Osteoblast (primary cell): ENCODE results near the gene GPR107. TPM values are rescaled to one million over a fixed set of nuclear protein-coding genes. Genes with fewer than 3 reads are reported as not detected.

Experiments used
- DNase-seq: peaks from one replicate; pipeline ENCODE4 v3.0.0; 2011; ENCODE audit warnings: low spot score, mixed read lengths; ENCODE audit not compliant: insufficient read length; ENCODE audit errors: missing footprints
- H2AFZ ChIP-seq: 2 replicates; pipeline ENCODE4 v1.6.0; 2011; ENCODE audit warnings: mild to moderate bottlenecking, low read length
- H3K27ac ChIP-seq: 2 replicates; pipeline ENCODE4 v1.5.1; 2011; ENCODE audit warnings: mild to moderate bottlenecking, low read depth, low read length, moderate library complexity
- H3K27me3 ChIP-seq: 2 replicates; pipeline ENCODE4 v1.6.0; 2012; ENCODE audit warnings: mild to moderate bottlenecking, control low read depth, inconsistent platforms, low read length, moderate library complexity; ENCODE audit not compliant: insufficient read depth
- H3K36me3 ChIP-seq: 2 replicates; pipeline ENCODE4 v1.5.1; 2011; ENCODE audit warnings: mild to moderate bottlenecking, low read length, control low read depth, moderate library complexity; ENCODE audit not compliant: insufficient read depth
- H3K4me1 ChIP-seq: 2 replicates; pipeline ENCODE4 v1.5.1; 2011; ENCODE audit warnings: mild to moderate bottlenecking, low read length, control low read depth, moderate library complexity; ENCODE audit not compliant: insufficient read depth
- H3K4me2 ChIP-seq: 2 replicates; pipeline ENCODE4 v1.6.0; 2011; ENCODE audit warnings: mild to moderate bottlenecking, low read length; ENCODE audit not compliant: insufficient read depth
- H3K4me3 ChIP-seq: fragments of 200-600 bp; sonication (generic); 3 replicates; pipeline ENCODE4 v1.5.1; 2012; ENCODE audit warnings: mild to moderate bottlenecking, low read length, inconsistent platforms; ENCODE audit not compliant: insufficient read depth
- H3K79me2 ChIP-seq: 2 replicates; pipeline ENCODE4 v1.6.0; 2012; ENCODE audit warnings: mild to moderate bottlenecking, low read length, control low read depth, inconsistent platforms; ENCODE audit not compliant: insufficient read depth
- H3K9me3 ChIP-seq: 2 replicates; pipeline ENCODE4 v1.5.1; 2011; ENCODE audit warnings: low read depth, low read length, control low read depth
- H4K20me1 ChIP-seq: 2 replicates; pipeline ENCODE4 v1.6.0; 2012; ENCODE audit warnings: mild to moderate bottlenecking, low read length, control low read depth; ENCODE audit not compliant: insufficient read depth
- CTCF ChIP-seq: IDR thresholded peaks from 2 replicates; pipeline ENCODE4 v1.5.1; 2011; ENCODE audit warnings: mild to moderate bottlenecking, low read depth, low read length, moderate library complexity; ENCODE audit errors: extremely low read depth
- total RNA-seq: library from RNA; depleted of rRNA; stranded (reverse); fragments of >200 nt; gene quantifications from 2 replicates; pipeline ENCODE4 v1.2.3, GENCODE V29; 2012

The GPR107 gene
- total RNA-seq, 1 donor, result 25.3 TPM

- H3K4me2 ChIP-seq, result no peak overlapping the region
- DNase-seq, result peak; percentile 29
- peaks cover 9% of the 10 kb centered on the region for H3K4me1 ChIP-seq
- TF ChIP-seq CTCF, result no peak
- H3K36me3 ChIP-seq, result no peaks in the 10 kb centered on the region
- H3K4me3 ChIP-seq, result no peak overlapping the region
- peaks cover under 1% of the 10 kb centered on the region for H4K20me1 ChIP-seq
- no peaks in the 10 kb centered on the region for H3K27me3 ChIP-seq
- no peaks in the 10 kb centered on the region for H3K9me3 ChIP-seq
- no peak overlapping the region for H2AFZ ChIP-seq
- peaks cover 17% of the 10 kb centered on the region for H3K79me2 ChIP-seq
- H3K27ac ChIP-seq, result no peak overlapping the region
Measured at GRCh38 chr9:130049431-130050210, 4.1 kb upstream of the GPR107 start.

DNA sequence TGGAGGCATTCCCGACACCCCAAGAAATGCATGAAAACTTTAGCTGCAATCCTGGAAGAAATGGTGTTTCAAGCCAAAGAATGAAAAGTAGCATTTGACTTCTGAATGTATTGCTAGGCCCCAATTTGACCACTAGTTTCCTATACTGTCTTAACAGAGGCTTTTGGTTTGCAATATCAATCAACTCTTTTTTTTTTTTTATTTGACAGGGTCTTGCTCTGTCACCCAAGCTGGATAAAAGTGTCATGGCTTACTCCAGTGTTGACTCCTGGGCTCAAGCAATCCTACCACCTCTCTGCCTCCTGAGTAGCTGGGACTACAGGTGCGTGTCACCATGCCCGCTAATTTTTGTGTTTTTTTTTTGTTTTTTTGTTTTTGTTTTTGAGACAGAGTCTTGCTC lies 3.2 kb upstream of the GPR107 start:
- Histone ChIP-seq H3K27me3 (no peaks in the 10 kb centered on the region), H3K9me3 (no peaks in the 10 kb centered on the region), H3K27ac (no peak overlapping the region), H3K79me2 (peaks cover 25% of the 10 kb centered on the region), H4K20me1 (peaks cover 4% of the 10 kb centered on the region), H3K4me1 (peaks cover 14% of the 10 kb centered on the region), H3K4me2 (no peak overlapping the region), H3K4me3 (no peak overlapping the region), H3K36me3 (no peaks in the 10 kb centered on the region), H2AFZ (no peak overlapping the region)
- TF ChIP-seq CTCF, result no peak
- DNase-seq, result no peak

DNA sequence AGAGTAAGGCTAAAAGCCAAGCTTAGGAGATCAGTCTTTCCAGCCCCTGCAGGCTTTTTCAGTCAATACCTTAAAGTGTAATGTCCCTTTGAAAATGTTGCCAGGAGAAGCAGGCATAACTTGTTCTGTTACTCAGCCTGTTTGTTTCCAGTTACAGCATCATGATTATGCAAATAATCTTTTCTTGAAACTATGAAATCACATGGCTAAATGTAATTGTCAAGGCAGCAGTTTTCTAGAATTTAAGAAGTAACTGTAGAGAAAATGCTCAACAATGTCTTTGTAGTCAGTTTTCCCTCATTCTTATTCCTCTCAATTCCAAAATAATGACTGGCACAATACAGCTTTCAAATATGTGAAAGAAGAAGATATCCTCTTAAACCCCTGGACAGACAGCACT lies 1.9 kb upstream of the GPR107 start:
- Histone ChIP-seq H3K4me3 (no peak overlapping the region), H3K79me2 (peaks cover 37% of the 10 kb centered on the region), H3K27ac (no peak overlapping the region), H3K36me3 (no peaks in the 10 kb centered on the region), H2AFZ (no peak overlapping the region), H4K20me1 (peaks cover 4% of the 10 kb centered on the region), H3K4me2 (no peak overlapping the region), H3K9me3 (no peaks in the 10 kb centered on the region), H3K4me1 (peaks cover 14% of the 10 kb centered on the region), H3K27me3 (no peaks in the 10 kb centered on the region)
- TF ChIP-seq CTCF, result no peak
- DNase-seq, result no peak

GRCh38 chr9:130053109-130053503 lies 600 bp upstream of the GPR107 start:
- Histone ChIP-seq H3K9me3 (no peaks in the 10 kb centered on the region), H3K4me1 (peaks cover 14% of the 10 kb centered on the region), H4K20me1 (peaks cover 13% of the 10 kb centered on the region), H3K4me3 (peak overlapping the region; percentile 88), H3K4me2 (peak overlapping the region; percentile 80), H3K27ac (peak overlapping the region; percentile 89), H3K27me3 (no peaks in the 10 kb centered on the region), H2AFZ (peak overlapping the region; percentile 94), H3K79me2 (peaks cover 48% of the 10 kb centered on the region), H3K36me3 (no peaks in the 10 kb centered on the region)
- TF ChIP-seq CTCF, result no peak
- DNase-seq, result no peak
